DOHH2 (cell line): ENCODE results near the gene CDKAL1.

Source experiments
- CTCF ChIP-seq: fragments of 200-600 bp; sonication (generic); IDR thresholded peaks from one replicate; pipeline ENCODE4 v1.5.1; 2014; ENCODE audit warnings: antibody characterized with exemption, mild to moderate bottlenecking, low read depth, low read length; ENCODE audit not compliant: poor library complexity, severe bottlenecking
- EZH2phosphoT487 ChIP-seq: fragments of 200-600 bp; sonication (generic); IDR thresholded peaks from 2 replicates; pipeline ENCODE4 v1.6.1; 2017; ENCODE audit warnings: borderline replicate concordance, mild to moderate bottlenecking, antibody characterized with exemption, low read length, moderate library complexity, mixed read lengths

- no peak for TF ChIP-seq CTCF
- TF ChIP-seq EZH2phosphoT487, result no peak
Measured at GRCh38 chr6:21176197-21176596, 641.9 kb downstream of the CDKAL1 start.
